GM12865 (cell line): Measurements from ENCODE around the gene ZBTB49.

Experiments used
- DNase-seq: peaks from one replicate; pipeline ENCODE4 v3.0.0; 2010; ENCODE audit warnings: low read depth
- H3K4me3 ChIP-seq: 2 replicates; pipeline ENCODE4 v1.5.1; 2011; ENCODE audit warnings: mild to moderate bottlenecking, low read depth, low read length, control low read depth
- CTCF ChIP-seq: IDR thresholded peaks from 2 replicates; pipeline ENCODE4 v1.5.1; 2011; ENCODE audit warnings: low read length, control low read depth, low read depth, inconsistent platforms; ENCODE audit not compliant: insufficient read depth; ENCODE audit errors: missing control alignments

The ZBTB49 gene

DNA sequence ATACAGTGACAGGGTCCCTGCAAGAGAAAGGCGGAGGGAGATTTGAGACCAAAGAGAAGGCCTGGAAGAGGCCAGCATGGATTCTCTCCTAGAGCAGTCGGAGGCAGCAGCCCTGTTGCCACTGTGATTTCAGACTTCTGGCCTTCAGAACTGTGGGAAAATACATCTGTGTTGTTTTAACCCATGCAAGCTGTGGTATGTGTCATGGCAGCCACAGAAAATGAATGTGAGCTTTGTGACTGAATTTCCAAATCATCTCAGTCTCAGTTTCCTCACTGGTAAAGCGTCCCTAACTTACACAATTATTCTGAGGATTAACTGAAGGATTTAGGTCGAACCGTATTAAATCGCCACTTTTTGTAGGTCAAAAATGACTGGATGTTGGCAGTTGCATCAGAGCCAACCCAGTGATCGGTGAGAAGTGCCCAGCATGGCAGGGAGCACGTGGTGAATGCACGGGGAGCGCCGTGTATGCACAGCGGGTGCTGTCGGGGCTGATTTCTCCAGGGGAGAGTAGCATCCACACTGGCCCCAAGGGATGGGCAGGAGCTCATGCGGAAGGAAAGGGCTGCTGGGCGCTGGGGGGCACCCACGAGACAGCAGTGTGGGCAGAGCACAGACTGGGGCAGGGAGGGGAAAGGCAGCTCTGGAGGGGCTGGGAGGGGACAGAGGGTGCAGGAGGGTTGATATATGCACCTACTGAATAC, 73.1 kb downstream of the ZBTB49 start:
- H3K4me3 ChIP-seq = no peak overlapping the region
- DNase-seq = no peak
- TF ChIP-seq CTCF = no peak

DNA sequence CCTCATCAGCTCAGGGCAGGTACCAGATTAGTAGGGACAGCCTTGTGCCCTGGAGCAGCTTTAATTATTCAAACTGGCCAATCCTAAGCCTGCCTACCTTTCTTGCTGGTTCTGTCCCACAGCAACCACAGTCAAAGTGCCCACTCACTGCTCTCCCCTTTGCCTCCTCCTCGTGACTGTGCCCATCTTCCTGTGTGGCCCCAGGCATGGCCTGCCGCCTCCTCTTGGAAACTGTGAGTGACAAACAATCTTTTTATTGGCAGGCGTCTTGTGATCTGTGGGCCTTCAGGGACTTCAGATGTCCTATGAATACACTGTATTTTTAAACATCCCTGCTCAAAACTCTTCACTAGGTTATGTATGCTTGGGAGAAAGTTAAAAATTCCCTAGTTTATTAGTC, 74.0 kb downstream of the ZBTB49 start:
- no peak for TF ChIP-seq CTCF

DNA sequence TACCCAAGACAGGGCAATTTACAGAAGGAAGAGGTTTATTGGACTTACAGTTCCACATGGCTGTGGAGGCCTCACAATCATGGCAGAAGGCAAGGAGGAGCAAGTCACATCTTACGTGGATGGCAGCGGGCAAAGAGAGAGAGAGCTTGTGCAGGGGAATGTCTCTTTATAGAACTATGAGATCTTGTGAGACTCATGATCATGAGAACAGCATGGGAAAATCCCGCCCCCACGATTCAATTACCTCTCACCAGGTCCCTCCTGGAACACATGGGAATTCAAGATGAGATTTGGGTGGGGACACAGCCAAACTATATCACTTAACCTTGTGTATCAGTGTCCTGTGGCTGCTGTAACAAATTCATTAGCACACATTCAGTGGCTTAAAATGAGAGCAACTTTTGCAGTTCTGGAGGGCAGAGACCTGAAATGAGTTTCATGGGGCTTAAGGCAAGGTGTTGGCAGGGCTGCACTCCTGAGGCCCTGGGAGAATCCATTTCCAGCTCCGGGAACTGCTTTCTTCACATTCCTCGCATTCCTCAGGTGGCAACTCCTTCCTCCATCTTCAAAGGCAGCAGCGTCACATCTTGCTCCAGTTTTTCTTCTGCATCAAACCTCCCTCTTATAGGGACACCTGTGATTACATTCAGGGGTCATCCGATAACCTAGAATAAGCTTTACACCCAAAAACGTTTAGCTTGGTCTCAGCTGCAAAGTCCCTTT, 74.6 kb downstream of the ZBTB49 start:
- DNase-seq = no peak
- no peak for TF ChIP-seq CTCF
- H3K4me3 ChIP-seq = no peak overlapping the region

More for the DNA sequence above, 74.0 kb downstream of the ZBTB49 start:
- no peak for DNase-seq
- no peak overlapping the region for H3K4me3 ChIP-seq

- no peak overlapping the region for H3K4me3 ChIP-seq
- no peak for DNase-seq
- no peak for TF ChIP-seq CTCF
Measured at GRCh38 chr4:4368809-4369580, 78.9 kb downstream of the ZBTB49 start.
